HG03520 (cell line): ENCODE data around the gene OTULINL.

Source experiments
- ATAC-seq: cut with Tn5 transposase; IDR thresholded peaks from one replicate; pipeline ENCODE4 v1.9.1; 2021; ENCODE audit warnings: mild to moderate bottlenecking, moderate library complexity; ENCODE audit not compliant: unreplicated experiment

OTULINL gene

DNA sequence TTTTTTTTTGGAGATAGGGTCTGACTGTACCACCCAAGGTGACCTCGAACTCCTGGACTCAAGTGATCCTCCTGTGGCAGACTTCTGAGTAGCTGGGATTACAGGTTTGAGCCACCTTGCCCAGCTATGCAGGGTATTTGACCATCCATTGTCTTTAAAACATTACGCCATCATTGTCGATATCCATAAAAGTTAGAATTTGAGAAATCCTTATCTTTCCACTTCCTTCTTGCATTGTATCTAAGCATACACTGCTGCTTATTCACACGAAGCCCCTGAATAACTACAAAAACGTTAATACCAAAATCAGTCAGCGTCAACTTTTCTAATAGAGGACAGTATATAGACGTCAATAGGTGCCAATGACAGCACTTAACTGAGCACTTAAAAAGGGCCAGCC lies 5.4 kb upstream of the OTULINL start:
- no peak for ATAC-seq

GRCh38 chr5:14577079-14577725 lies 4.4 kb upstream of the OTULINL start:
- ATAC-seq, result no peak

- ATAC-seq, result no peak
These were observed 3.6 kb upstream of the OTULINL start for GRCh38 chr5:14577971-14578370.

DNA sequence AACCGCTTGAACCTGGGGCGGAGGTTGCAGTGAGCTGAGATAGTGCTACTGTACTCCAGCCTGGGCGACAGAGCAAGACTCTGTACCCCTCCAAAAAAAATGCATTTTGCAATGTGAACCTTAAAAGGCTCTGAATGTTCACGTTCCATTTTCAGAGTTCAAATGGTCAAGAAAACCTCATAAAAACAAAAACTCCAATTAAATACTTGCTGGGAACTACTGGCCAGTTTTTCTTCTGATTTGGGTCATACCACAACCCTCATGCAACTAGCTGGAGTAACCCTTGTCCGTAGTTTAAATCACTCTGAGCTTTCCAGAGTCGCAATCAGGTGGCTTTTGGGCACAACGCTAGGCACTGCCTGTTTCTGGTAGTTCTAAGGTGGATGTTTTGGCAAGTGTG lies 2.3 kb upstream of the OTULINL start:
- ATAC-seq, result no peak

- no peak for ATAC-seq
These were observed 1.7 kb upstream of the OTULINL start for GRCh38 chr5:14579731-14580397.

DNA sequence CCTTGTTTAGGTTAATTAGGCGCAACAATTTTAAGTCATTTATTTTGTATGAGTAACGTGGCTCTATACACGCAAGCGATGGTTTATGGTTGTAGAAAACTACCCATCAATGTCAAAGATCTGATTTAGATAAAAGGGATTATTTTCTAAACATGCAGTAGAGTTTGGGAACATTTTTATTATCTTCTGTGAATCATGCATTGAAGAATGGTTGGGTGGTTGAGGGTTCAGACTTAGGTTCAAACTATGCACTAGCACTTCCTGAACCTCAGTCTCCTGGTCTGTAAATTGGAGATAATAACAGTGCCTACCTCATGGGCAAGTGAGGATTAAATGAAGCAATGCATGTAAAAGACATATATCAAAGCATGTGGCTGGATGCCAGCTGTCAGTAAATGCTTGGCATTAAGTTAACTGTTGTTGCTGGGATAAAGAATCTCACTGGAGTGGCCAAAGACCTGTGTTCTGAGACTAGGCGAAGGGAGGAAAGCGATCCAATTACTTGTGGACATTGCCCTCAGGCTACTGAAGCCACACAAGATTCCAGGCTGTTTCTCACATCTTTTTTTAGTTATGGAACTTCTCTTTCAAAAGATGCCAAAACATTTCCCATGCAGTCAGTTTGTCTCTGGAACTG lies 1.1 kb upstream of the OTULINL start:
- ATAC-seq, result no peak

- peak; percentile 76 for ATAC-seq
These were observed 552 bp downstream of the OTULINL start for GRCh38 chr5:14581891-14582796.

DNA sequence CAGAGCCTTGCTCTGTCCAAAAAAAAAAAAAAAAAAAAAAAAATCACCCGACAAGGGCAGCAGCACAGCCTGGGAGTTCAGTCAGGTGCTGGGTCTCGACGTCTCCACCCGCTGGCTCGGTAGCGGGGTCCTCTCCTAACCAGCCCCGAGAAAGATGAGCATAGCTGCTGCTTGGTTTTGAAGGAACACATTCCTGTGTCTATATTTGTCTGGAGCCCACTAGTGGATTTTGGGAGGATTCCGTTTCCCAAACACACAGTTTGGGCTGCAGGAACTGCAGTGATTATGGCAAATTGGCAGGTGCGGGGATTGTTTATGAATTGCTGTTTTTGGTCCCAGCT lies 1.2 kb downstream of the OTULINL start:
- no peak for ATAC-seq

DNA sequence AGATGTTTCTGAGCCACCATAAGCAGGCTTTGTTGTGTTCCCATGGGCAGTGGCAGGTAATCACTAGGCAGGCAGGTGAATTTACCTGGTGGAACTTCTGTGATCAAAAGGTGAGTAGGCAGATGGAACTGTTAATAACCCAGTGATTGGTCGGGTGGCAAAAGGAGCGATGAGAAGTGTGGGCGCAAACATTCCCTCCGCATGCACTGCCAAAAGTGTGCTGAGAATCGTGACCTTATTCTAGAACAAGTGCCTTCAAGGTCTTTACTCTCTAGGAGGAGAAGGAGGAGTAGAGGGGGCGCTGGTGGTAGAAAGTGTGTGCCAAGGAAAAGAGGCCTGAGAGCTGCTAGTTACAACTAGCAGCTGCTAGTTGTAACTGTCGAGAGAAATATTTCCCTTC lies 3.3 kb downstream of the OTULINL start:
- no peak for ATAC-seq

- ATAC-seq, result no peak
These were observed 5.6 kb downstream of the OTULINL start for GRCh38 chr5:14587150-14587549.

DNA sequence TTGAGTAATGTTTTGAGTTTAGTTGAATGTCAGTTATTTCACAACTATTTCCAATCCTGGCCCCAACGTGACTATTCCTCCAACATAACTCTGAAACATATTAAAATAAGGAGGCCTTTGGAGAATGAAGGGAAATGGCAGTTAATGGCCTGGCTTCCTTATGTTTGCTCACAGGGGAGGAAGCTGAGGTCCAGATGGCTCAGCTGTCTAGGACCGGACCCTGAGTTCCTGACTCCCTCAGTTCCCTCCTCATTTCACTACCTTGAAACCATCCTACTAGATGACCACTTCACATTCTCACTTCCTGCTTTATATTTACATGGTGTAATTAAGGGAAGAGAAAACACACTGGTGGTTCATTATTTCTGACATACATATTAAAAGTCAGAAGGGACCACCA lies 6.6 kb downstream of the OTULINL start:
- no peak for ATAC-seq

DNA sequence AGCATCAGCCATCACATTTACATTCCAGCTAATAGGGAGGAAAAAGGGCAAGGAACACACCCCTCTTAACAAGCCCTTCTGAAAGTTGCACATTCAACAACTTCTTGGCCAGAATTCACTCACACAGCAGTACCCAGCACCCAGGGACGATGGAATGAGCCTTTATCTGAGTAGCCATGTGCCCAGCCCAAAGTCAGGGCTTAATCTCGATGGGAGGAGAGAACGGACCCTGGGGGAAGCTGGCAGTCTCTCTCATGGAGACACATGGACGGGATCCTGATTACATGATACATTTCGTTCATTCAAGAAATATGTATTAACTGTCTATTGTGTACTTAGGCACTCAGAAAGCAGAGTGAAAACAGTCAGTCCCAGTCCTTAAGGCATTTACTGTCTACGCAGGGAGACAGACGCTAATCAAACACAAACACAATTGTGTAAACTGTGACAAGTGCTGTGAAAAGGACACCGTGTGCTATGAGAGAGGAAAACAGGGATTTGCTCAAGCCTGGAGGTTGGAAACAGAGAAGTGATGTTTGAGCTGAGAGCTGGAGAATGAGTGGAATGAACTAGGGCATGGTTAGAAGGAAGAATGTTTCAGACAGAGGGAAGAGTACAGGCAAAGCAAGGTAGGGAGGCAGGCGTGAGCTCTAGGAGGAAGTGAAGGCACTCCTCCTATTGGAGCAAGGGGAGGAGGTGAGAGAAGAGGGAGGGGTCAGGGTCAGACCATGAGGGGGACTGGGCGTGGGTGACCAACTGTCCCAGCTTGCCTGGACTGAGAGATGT lies 7.4 kb downstream of the OTULINL start:
- ATAC-seq, result no peak

GRCh38 chr5:14590949-14591348 lies 9.4 kb downstream of the OTULINL start:
- no peak for ATAC-seq

- no peak for ATAC-seq
These were observed 10.0 kb downstream of the OTULINL start for GRCh38 chr5:14591548-14591947.

DNA sequence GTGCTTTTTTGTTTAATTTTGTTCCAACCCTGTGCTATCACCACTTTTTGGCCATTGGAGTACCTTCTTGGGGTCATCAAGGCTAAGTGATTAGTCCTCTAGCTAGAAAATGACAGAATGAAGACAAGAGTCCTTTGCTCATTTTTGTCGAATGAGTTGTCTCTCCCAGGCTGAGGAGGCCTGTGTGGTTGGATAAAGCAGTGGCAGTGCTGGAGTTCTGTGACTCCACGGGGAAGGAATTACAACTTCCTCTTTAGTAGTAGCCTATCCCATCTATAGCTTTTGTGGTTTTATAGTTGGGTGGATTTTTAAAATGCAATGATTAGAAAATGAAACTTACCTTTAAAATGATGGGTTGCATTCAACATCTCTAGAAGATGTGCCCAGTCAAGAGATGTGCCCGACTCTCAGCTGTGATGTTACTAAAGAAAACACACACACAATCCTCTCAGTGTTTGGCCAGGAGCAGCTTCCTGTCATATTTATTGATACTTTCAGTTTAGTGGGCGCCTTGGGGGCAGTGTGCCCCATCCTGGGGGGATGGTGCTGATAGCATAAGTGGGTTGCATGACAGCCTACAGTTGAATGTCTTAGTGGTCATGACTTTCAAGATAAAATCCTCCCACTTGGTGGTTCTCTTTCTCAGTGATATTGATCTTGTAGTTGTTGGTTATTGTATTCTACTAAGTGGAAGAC lies 11.9 kb downstream of the OTULINL start:
- ATAC-seq, result no peak

- ATAC-seq, result no peak
These were observed 12.9 kb downstream of the OTULINL start for GRCh38 chr5:14594378-14595074.

DNA sequence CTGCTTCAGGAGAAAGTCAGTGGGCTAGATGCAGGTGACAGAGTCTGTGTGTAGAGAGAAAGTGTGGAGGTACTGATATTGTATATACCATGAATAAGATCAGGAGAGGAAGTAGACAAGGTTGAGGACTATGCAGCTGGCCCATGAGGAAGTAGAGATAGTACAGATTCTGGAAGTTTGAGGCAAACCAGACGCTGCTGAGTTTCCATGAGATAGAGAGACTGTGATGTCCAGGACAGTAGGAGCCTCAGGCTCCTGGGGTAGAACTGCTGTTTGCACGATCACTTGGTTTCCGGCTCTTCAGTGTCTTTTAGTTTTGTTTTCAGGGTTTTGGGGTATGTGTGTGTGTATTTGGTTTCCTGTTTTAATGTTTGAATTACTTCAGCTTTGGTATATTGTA lies 13.6 kb downstream of the OTULINL start:
- ATAC-seq, result peak; percentile 69

DNA sequence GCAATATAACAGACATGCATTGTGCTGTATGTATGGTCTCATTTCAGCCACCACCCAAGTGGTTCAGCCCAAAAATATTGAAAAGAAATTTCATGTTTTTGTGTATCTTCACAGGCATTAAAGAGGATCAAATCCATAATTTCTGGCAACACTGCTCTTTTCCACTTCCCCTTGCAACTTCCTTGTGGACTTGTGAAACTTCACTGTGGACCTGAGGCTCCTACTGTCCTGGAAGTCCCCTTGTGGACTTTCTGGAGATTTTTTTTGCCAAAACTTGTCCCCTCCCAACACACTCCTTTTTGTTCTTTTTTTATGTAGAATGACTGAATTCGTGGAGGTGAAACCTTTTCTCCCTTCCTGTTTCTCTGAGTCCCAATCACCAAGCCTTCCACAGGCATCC lies 14.3 kb downstream of the OTULINL start:
- no peak for ATAC-seq

- ATAC-seq, result no peak
These were observed 15.5 kb downstream of the OTULINL start for GRCh38 chr5:14597080-14597479.
